Smooth muscle cell (in vitro differentiated cells): Measurements from ENCODE around the gene ZFP90. TPM values are rescaled to one million over a fixed set of nuclear protein-coding genes. Genes with fewer than 3 reads are reported as not detected.
"Not testable (repeated sequence)": the region's sequence is repeated elsewhere in the genome, so short reads cannot be mapped to it uniquely, and the experiment has no call there.

Source experiments
- DNase-seq: peaks from one replicate; lab custom pipeline; 2025; ENCODE audit not compliant: unreplicated experiment; lab: John Stamatoyannopoulos, UW
- H2AFZ ChIP-seq: fragments of 200-600 bp; sonication (generic); 2 replicates; pipeline ENCODE4 v1.6.0; 2016; ENCODE audit warnings: antibody characterized with exemption, low read depth, mild to moderate bottlenecking
- H3F3A ChIP-seq: fragments of 200-600 bp; sonication (generic); 2 replicates; pipeline ENCODE4 v1.6.0; 2017; ENCODE audit warnings: antibody characterized with exemption, low read depth
- H3K27ac ChIP-seq: fragments of 200-600 bp; sonication (generic); 2 replicates; pipeline ENCODE4 v1.5.1; 2016; ENCODE audit warnings: low read depth, mild to moderate bottlenecking
- H3K27me3 ChIP-seq: fragments of 200-600 bp; sonication (generic); 2 replicates; pipeline ENCODE4 v1.6.1; 2016; ENCODE audit warnings: low read depth, mild to moderate bottlenecking
- H3K36me3 ChIP-seq: fragments of 200-600 bp; sonication (generic); 2 replicates; pipeline ENCODE4 v1.5.1; 2016; ENCODE audit warnings: low read depth
- H3K4me1 ChIP-seq: fragments of 200-600 bp; sonication (generic); 2 replicates; pipeline ENCODE4 v1.5.1; 2016; ENCODE audit warnings: low read depth
- H3K4me2 ChIP-seq: fragments of 200-600 bp; sonication (generic); 2 replicates; pipeline ENCODE4 v1.6.0; 2016; ENCODE audit warnings: mild to moderate bottlenecking
- H3K4me3 ChIP-seq: fragments of 200-600 bp; sonication (generic); 2 replicates; pipeline ENCODE4 v1.5.1; 2016; ENCODE audit warnings: mild to moderate bottlenecking
- H3K79me2 ChIP-seq: fragments of 200-600 bp; sonication (generic); 2 replicates; pipeline ENCODE4 v1.6.0; 2016; ENCODE audit warnings: low read depth, mild to moderate bottlenecking
- H3K9ac ChIP-seq: fragments of 200-600 bp; sonication (generic); 2 replicates; pipeline ENCODE4 v1.6.0; 2016; ENCODE audit warnings: low read depth
- H3K9me3 ChIP-seq: fragments of 200-600 bp; sonication (generic); replicated peaks from 2 replicates; pipeline ENCODE4 v1.5.1; 2016; ENCODE audit warnings: low read depth
- H4K20me1 ChIP-seq: fragments of 200-600 bp; sonication (generic); 2 replicates; pipeline ENCODE4 v1.6.0; 2016; ENCODE audit warnings: low read depth
- CTCF ChIP-seq: fragments of 200-600 bp; sonication (generic); IDR thresholded peaks from 2 replicates; pipeline ENCODE4 v1.5.1; 2017; ENCODE audit warnings: borderline replicate concordance, mild to moderate bottlenecking, antibody characterized with exemption; ENCODE audit not compliant: insufficient read depth, poor library complexity, severe bottlenecking
- WGBS: methylation state at CpG from one replicate; pipeline ENCODE4 v1.1.7; 2016; ENCODE audit warnings: low lambda C conversion rate; 5-methylcytosine and 5-hydroxymethylcytosine counted together
- polyA plus RNA-seq: library from polyadenylated mRNA; unstranded; fragments of >200 nt; fragmentation: Nextera tagmentation; extraction: Ambion mirVana; gene quantifications from 2 replicates; pipeline ENCODE4 v1.2.1, GENCODE V29; 2016
- total RNA-seq: library from RNA; depleted of rRNA; stranded (reverse); fragments of >200 nt; gene quantifications from 2 replicates; pipeline ENCODE4 v1.2.3, GENCODE V29; 2014

ZFP90 gene
- total and polyA plus RNA-seq, 2 experiments from 2014 or later = 14.9 to 35.1 TPM

GRCh38 chr16:68493412-68494070 is 45.5 kb upstream of the ZFP90 start:
- TF ChIP-seq CTCF = no peak
- H3K4me1 ChIP-seq = no peaks in the 10 kb centered on the region
- H3K4me3 ChIP-seq = no peak overlapping the region
- no peaks in the 10 kb centered on the region for H3K27me3 ChIP-seq
- H3K9ac ChIP-seq = no peak overlapping the region
- no peak overlapping the region for H3K27ac ChIP-seq
- H3K36me3 ChIP-seq = no peaks in the 10 kb centered on the region
- no peaks in the 10 kb centered on the region for H3F3A ChIP-seq
- 92% methylated on average over 5 of the region's 5 CpGs for whole genome bisulfite sequencing
- H2AFZ ChIP-seq = no peak overlapping the region
- no peak for DNase-seq
- no peaks in the 10 kb centered on the region for H3K9me3 ChIP-seq
- no peaks in the 10 kb centered on the region for H3K79me2 ChIP-seq
- no peak overlapping the region for H3K4me2 ChIP-seq
- no peaks in the 10 kb centered on the region for H4K20me1 ChIP-seq

- not testable (repeated sequence) for H3K9me3 ChIP-seq, H3F3A ChIP-seq, DNase-seq, H3K36me3 ChIP-seq, H3K79me2 ChIP-seq, H4K20me1 ChIP-seq, H3K9ac ChIP-seq, H3K4me1 ChIP-seq, H3K4me3 ChIP-seq, H3K27ac ChIP-seq, H3K4me2 ChIP-seq, H2AFZ ChIP-seq, H3K27me3 ChIP-seq
- 92% methylated on average over 5 of the region's 5 CpGs for WGBS
Measured at GRCh38 chr16:68494261-68494660, 44.8 kb upstream of the ZFP90 start.

- no peak for TF ChIP-seq CTCF
- no peaks in the 10 kb centered on the region for H3K4me1 ChIP-seq
- no peak overlapping the region for H3K9ac ChIP-seq
- no peak overlapping the region for H3K4me3 ChIP-seq
- no peak overlapping the region for H3K4me2 ChIP-seq
- no peaks in the 10 kb centered on the region for H3K36me3 ChIP-seq
- H4K20me1 ChIP-seq = no peaks in the 10 kb centered on the region
- no peaks in the 10 kb centered on the region for H3F3A ChIP-seq
- 62% methylated on average over 8 of the region's 8 CpGs for WGBS
- H3K27me3 ChIP-seq = no peaks in the 10 kb centered on the region
- no peak for DNase-seq
- H3K9me3 ChIP-seq = no peaks in the 10 kb centered on the region
- H3K79me2 ChIP-seq = no peaks in the 10 kb centered on the region
- no peak overlapping the region for H3K27ac ChIP-seq
- H2AFZ ChIP-seq = no peak overlapping the region
Measured at GRCh38 chr16:68496689-68497088, 42.4 kb upstream of the ZFP90 start.

- Histone ChIP-seq H4K20me1 (no peaks in the 10 kb centered on the region), H3K4me1 (no peaks in the 10 kb centered on the region), H3K4me2 (no peak overlapping the region), H3K79me2 (no peaks in the 10 kb centered on the region), H3K36me3 (no peaks in the 10 kb centered on the region), H3K9ac (no peak overlapping the region), H2AFZ (no peak overlapping the region), H3F3A (no peaks in the 10 kb centered on the region), H3K9me3 (no peaks in the 10 kb centered on the region), H3K27me3 (no peaks in the 10 kb centered on the region), H3K27ac (no peak overlapping the region), H3K4me3 (no peak overlapping the region)
- no peak for DNase-seq
- TF ChIP-seq CTCF = no peak
- 86% methylated on average over 5 of the region's 5 CpGs for WGBS
Measured at GRCh38 chr16:68499006-68499405, 40.1 kb upstream of the ZFP90 start.
